Right lobe of liver (tissue), 6 donors: Measurements from ENCODE around the gene CLEC4A. TPM values are rescaled to one million over a fixed set of nuclear protein-coding genes. Genes with fewer than 3 reads are reported as not detected.

ENCODE experiments used
- ATAC-seq, 4 donors: fragments of 200-7000 bp; cut with Tn5 transposase; one replicate each; pipeline ENCODE4 v1.9.1; 2020; ENCODE audit warnings: mild to moderate bottlenecking in 4 of 4, moderate library complexity in 4 of 4
- DNase-seq, 3 donors: peaks; one replicate each; pipeline ENCODE4 v3.0.0-alpha.2; 2020
- H3K27ac ChIP-seq, 3 donors: fragments of 200-600 bp; one replicate each; pipeline ENCODE4 v1.8.0; 2022
- H3K27me3 ChIP-seq, 2 donors: fragments of 200-600 bp; one replicate each; pipeline ENCODE4 v1.8.0; 2022
- H3K36me3 ChIP-seq, 4 donors: fragments of 200-600 bp; sonication (generic) in 1 of 4; one replicate each; pipeline versions ENCODE4 v1.5.1 to v1.8.0; 2017 to 2022; ENCODE audit warnings: control low read depth in 1 of 4
- H3K4me1 ChIP-seq, 4 donors: fragments of 200-600 bp; sonication (generic) in 1 of 4; one replicate each; pipeline versions ENCODE4 v1.5.1 to v1.8.0; 2017 to 2022; ENCODE audit warnings: control low read depth in 1 of 4
- H3K4me3 ChIP-seq, 3 donors: fragments of 200-600 bp; one replicate each; pipeline ENCODE4 v1.8.0; 2022
- H3K9me3 ChIP-seq, 4 donors: fragments of 200-600 bp; sonication (generic) in 1 of 4; one replicate each; pipeline versions ENCODE4 v1.5.1 to v1.8.0; 2017 to 2022; ENCODE audit warnings: control low read depth in 1 of 4
- POLR2A ChIP-seq: fragments of 450-650 bp; IDR thresholded peaks from one replicate; pipeline ENCODE4 v1.6.1; 2017; ENCODE audit warnings: antibody characterized with exemption, mild to moderate bottlenecking
- WGBS: methylation state at CpG from one replicate; pipeline ENCODE4 v1.1.6; 2018; ENCODE audit warnings: low coverage, low lambda C conversion rate; ENCODE audit not compliant: insufficient coverage; ENCODE audit errors: missing lambda C conversion rate; 5-methylcytosine and 5-hydroxymethylcytosine counted together
- intact Hi-C, 2 donors: fragments of 100-400 bp; cut with DNase I; formaldehyde crosslinking; loops; one replicate each; pipeline versions ENCODE4 v1.11.2 to v1.14.1; 2022
- long read RNA-seq: library from polyadenylated mRNA; unstranded; transcript quantifications from one replicate; pipeline ENCODE4 v2.0.0, GENCODE V29; 2019
- total RNA-seq, 6 experiments: library from RNA; depleted of rRNA in 2 of 6; stranded (reverse); fragments of >200 nt in 2 of 6; fragmentation: NEBNext Ultra II Directional in 3 of 6; extraction: Animal tissue kit (Norgen Biotek cat#: 25700) in 3 of 6; gene quantifications; one replicate each; pipeline versions ENCODE4 v1.1.0 to v1.2.4, GENCODE V29; 2016 to 2023
- TF ChIP-seq, protein P1 (sequence below), 4 donors: fragments of 200-600 bp in 3 of 4; fragments of 450-650 bp in 1 of 4; IDR thresholded peaks; one replicate each; pipeline versions ENCODE4 v1.5.1 to v1.8.0; 2016 to 2022; ENCODE audit warnings: antibody characterized with exemption in 4 of 4, mild to moderate bottlenecking in 2 of 4
- donor health status: DM: no; HTN: yes; CAD: no.
- donor health status: DM: no; HTN: no; CAD: no.
- donor health status: DM: no; HTN: no; CAD: no.
- donor health status: DM: no; HTN: yes; CAD: no.
- donor health status: DM: no; HTN: yes; CAD: no.

Gene CLEC4A
- 1 to 10 TPM in 1 of 6 experiments, under 1 TPM in 4, not detected in 1; 0.25 to 1.3 (median 0.63) TPM for total RNA-seq
- long read RNA-seq: 0 reads

DNA sequence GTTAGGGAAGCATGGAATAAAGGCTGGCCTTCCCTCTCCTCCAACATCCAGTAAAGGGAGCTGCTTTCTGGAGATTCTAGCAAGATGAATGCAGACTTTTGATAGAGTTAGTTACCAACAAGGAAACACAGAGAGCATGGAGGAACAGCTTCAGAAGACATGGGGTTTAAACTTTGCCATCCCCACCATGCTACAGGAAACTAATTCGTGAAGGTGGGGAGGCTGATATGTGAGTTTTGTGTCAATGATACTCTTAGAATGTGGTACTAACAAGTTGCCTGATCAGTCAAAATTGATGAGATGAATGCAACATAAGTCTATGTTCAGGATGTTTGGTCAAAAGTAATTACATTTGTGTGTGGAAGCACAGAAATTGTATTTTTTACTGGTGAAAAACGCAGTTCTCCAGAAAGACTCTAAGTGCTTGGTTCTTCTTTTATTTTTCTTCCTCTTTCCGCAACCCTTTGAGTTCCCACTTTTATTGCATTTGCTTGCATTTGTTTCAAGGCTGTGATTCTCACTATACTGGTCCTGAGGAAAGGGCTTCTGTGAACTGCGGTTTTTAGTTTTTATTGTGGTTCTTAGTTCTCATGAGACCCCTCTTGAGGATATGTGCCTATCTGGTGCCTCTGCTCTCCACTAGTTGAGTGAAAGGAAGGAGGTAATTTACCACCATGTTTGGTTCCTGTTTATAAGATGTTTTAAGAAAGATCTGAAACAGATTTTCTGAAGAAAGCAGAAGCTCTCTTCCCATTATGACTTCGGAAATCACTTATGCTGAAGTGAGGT, at the start of gene CLEC4A:
CLEC4A (plus strand) TSS at position 494 of the 789 bp plus-strand sequence; CDS start at position 756, 262 bp downstream.
- Histone ChIP-seq H3K9me3 (no peaks in the 10 kb centered on the region), H3K27ac (no peak within 1 kb of the TSS), H3K27me3 (no peaks in the 10 kb centered on the region), H3K4me3 (no peak within 1 kb of the TSS), H3K4me1 (no peaks in the 10 kb centered on the region), H3K36me3 (no peaks in the 10 kb centered on the region)
- TF ChIP-seq, protein P1, sequence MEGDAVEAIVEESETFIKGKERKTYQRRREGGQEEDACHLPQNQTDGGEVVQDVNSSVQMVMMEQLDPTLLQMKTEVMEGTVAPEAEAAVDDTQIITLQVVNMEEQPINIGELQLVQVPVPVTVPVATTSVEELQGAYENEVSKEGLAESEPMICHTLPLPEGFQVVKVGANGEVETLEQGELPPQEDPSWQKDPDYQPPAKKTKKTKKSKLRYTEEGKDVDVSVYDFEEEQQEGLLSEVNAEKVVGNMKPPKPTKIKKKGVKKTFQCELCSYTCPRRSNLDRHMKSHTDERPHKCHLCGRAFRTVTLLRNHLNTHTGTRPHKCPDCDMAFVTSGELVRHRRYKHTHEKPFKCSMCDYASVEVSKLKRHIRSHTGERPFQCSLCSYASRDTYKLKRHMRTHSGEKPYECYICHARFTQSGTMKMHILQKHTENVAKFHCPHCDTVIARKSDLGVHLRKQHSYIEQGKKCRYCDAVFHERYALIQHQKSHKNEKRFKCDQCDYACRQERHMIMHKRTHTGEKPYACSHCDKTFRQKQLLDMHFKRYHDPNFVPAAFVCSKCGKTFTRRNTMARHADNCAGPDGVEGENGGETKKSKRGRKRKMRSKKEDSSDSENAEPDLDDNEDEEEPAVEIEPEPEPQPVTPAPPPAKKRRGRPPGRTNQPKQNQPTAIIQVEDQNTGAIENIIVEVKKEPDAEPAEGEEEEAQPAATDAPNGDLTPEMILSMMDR (IDR thresholded peaks at IDR 0.05): no peak
- no peak for TF ChIP-seq POLR2A
- DNase-seq (no peak), ATAC-seq (peak in 1 of 4 donors; percentile 41)
- WGBS: 50% methylated on average over 5 of the region's 5 CpGs
- intact Hi-C loops: no loop called here

DNA sequence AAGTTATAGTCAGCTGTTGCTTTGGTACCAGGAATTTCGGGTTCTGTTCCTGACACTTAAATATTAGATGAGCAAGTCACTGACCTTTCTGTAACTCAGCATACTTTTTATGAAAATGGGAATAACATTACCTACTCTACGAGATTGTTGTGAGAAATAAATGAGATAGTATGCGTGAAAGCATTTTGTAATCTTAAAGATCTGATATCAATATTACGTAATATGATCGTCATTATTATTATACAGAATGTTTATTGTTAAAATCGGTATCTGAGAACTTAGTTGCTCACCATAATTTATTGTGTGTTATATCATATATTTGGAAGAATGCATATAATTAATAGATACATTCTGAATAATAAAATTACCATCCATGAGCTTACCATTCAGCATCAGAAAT, 47.5 kb upstream of the CLEC4A start:
- ATAC-seq: no peak

DNA sequence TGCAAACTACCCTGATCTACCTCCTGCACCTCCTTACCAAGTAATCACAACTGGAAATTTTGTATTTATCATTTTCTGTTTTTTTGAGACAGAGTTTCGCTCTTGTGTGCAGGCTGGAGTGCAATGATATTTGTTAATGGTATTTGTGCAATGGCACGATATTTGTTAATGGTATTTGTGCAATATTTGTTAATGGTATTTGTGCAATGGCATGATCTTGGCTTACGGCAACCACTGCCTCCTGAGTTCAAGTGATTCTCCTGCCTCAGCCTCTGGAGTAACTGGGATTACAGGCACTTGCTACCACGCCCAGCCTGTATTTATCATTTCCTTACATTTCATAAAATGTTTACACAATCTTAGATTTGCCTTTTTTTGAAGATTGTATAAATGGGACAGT, 47.1 kb upstream of the CLEC4A start:
- H3K9me3 ChIP-seq: no peaks in the 10 kb centered on the region
- 28% methylated on average over 4 of the region's 4 CpGs for WGBS
- no peaks in the 10 kb centered on the region for H3K27me3 ChIP-seq
- H3K4me1 ChIP-seq: no peaks in the 10 kb centered on the region
- intact Hi-C loops: no loop called here
- H3K27ac ChIP-seq: no peak overlapping the region
- H3K36me3 ChIP-seq: no peaks in the 10 kb centered on the region
- ATAC-seq (peak in 3 of 4 donors; percentile 40 to 75 (median 64)), DNase-seq (no peak)
- no peak overlapping the region for H3K4me3 ChIP-seq
- no peak for TF ChIP-seq POLR2A
- TF ChIP-seq, protein P1 (IDR thresholded peaks at IDR 0.05): no peak

More for the DNA sequence above, 47.5 kb upstream of the CLEC4A start:
- Histone ChIP-seq H3K9me3 (no peaks in the 10 kb centered on the region), H3K36me3 (no peaks in the 10 kb centered on the region), H3K4me3 (no peak overlapping the region), H3K4me1 (no peaks in the 10 kb centered on the region), H3K27me3 (no peaks in the 10 kb centered on the region), H3K27ac (no peak overlapping the region)
- intact Hi-C loops: no loop called here
- no peak for DNase-seq
- WGBS: 51% methylated on average over 6 of the region's 6 CpGs
- TF ChIP-seq, protein P1 (IDR thresholded peaks at IDR 0.05): no peak

DNA sequence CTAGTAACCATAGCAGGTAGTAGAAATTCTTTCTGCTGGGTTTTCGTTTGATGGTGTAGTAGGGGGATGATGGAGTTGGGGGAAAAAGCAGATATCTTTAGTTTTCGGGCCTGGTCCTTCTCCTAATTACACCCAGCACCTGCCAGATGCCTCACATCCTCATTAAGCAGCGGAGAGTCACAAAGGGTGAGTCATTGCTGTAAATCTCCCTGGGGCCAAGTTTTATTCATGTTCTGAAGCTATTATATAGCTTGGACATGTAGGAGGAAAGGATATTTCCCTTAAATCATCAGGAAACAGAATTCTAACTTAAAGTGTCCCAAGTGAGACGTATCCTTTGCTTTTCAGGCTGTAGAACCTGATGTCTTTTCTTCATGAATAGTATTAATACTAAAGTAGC, 46.2 kb upstream of the CLEC4A start:
- no peak for ATAC-seq
- WGBS: 76% methylated on average over 4 of the region's 4 CpGs
- intact Hi-C loops: no loop called here
- DNase-seq: no peak
- Histone ChIP-seq H3K9me3 (no peaks in the 10 kb centered on the region), H3K4me3 (no peak overlapping the region), H3K27ac (no peak overlapping the region), H3K4me1 (no peaks in the 10 kb centered on the region), H3K36me3 (no peaks in the 10 kb centered on the region), H3K27me3 (no peaks in the 10 kb centered on the region)
- no peak for TF ChIP-seq POLR2A

DNA sequence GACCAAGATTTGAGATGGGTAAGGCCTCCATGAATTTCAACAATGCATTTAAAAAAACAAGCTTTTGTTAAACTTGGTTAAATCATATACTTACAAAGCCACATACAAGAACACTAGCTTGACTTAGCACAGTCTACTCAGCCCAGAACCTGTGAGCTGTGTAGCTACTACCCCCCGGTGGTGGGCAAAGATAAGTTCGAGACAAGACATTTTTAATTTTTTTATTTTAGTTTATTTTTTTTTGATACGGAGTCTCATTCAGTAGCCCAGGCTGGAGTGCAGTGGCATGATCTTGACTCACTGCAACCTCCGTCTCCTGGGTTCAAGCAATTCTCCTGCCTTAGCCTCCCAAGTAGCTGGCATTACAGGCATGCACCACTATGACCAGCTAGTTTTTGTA, 45.0 kb upstream of the CLEC4A start:
- Histone ChIP-seq H3K27me3 (no peaks in the 10 kb centered on the region), H3K4me1 (peaks cover 0 to 7% (median 3%) of the 10 kb centered on the region in 4 donors), H3K27ac (no peak overlapping the region), H3K9me3 (no peaks in the 10 kb centered on the region), H3K4me3 (no peak overlapping the region), H3K36me3 (no peaks in the 10 kb centered on the region)
- ATAC-seq (peak in 2 of 4 donors; percentile 13 to 40), DNase-seq (no peak)
- intact Hi-C loops: no loop called here
- TF ChIP-seq POLR2A: no peak
- TF ChIP-seq, protein P1 (IDR thresholded peaks at IDR 0.05): peak; percentile 28 to 43 (median 40)
- WGBS: 27% methylated on average over 4 of the region's 4 CpGs
